Large intestine (tissue), 3 donors: ENCODE data around the gene LRP1. TPM values are rescaled to one million over a fixed set of nuclear protein-coding genes. Genes with fewer than 3 reads are reported as not detected.

Source experiments
- DNase-seq, 2 donors: peaks; one replicate each; pipeline versions ENCODE4 v3.0.0 to v3.0.0-alpha.2; 2013
- H3K27ac ChIP-seq: one replicate; pipeline ENCODE4 v1.5.1; 2013; ENCODE audit warnings: low read length
- H3K27me3 ChIP-seq: 2 replicates; pipeline ENCODE4 v1.6.1; 2013; ENCODE audit warnings: low read length; ENCODE audit not compliant: control insufficient read depth, insufficient read depth
- H3K36me3 ChIP-seq: 2 replicates; pipeline ENCODE4 v1.6.1; 2013; ENCODE audit warnings: low read length; ENCODE audit not compliant: control insufficient read depth, insufficient read depth
- H3K4me1 ChIP-seq: one replicate; pipeline ENCODE4 v1.6.1; 2013; ENCODE audit warnings: low read length; ENCODE audit not compliant: control insufficient read depth, insufficient read depth
- H3K4me3 ChIP-seq: one replicate; pipeline ENCODE4 v1.5.1; 2013; ENCODE audit warnings: low read length
- H3K9me3 ChIP-seq: one replicate; pipeline ENCODE4 v1.6.1; 2013; ENCODE audit warnings: mild to moderate bottlenecking, low read depth, low read length, moderate library complexity; ENCODE audit not compliant: control insufficient read depth
- WGBS: methylation state at CpG from one replicate; pipeline ENCODE4 v1.1.5; 2013; ENCODE audit warnings: low lambda C conversion rate; ENCODE audit not compliant: insufficient coverage; 5-methylcytosine and 5-hydroxymethylcytosine counted together
- polyA plus RNA-seq: library from polyadenylated mRNA; unstranded; fragments of 120-200 nt; gene quantifications from one replicate; pipeline ENCODE4 v1.2.1, GENCODE V29; 2013

The LRP1 gene
- polyA plus RNA-seq, 1 donor, result 100 TPM

DNA sequence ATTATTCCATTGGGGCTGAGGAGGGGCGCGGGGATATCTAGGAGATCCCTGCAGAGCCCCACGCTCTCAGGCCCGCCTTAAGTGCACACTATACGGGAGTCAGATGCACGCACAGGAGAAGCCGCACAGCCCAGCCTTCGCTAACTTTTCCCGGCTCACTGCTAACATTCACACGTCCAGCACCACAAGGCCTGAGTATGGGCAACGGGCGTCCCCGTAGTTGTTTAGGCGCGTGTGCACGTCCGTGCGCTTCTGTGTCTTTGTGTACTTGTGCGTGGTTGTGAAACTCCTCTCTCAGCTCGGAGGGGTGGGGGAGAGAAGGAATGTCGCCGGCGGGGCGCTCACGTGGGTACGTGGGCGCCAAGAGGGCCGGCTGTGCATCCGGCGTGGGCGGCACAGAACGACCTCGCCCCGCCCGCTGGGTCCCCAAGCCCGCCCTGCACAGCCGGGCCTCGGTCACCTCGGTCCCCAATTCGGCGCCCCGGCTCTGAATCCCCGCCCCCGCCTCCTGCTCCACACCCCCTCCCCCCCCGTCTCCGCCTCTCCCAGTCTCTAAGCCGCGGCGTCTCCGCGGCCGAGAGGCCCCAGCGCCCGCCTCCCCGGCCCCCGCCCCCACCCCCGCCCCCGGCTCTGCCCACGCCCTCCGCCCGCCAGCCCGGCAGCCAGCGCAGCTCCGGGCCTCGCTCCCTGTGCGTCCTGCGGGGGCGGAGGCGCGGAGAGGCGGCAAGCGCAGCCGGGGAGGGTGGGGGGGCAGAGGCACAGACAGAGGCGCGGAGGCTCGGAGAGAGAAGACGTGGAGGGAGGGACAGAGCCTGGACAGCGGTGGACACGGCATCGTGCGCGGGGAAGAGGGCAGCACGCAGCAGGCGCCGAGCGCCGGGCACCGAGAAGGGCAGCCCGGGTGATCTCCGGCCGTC lies 39.7 kb upstream of the LRP1 start, which contains the start of gene NAB2:
TSS of gene NAB2 (plus strand) at position 761 of the 917 bp plus-strand sequence. CDS start 158 bp downstream, outside the sequence.
- no peaks in the 10 kb centered on the region for H3K27me3 ChIP-seq
- H3K4me1 ChIP-seq, result peaks cover 23% of the 10 kb centered on the region
- no CpG with 5 or more reads among the region's 91 CpGs for WGBS
- no peaks in the 10 kb centered on the region for H3K9me3 ChIP-seq
- DNase-seq, result peak; percentile 96 to 97
- H3K36me3 ChIP-seq, result peaks cover 28% of the 10 kb centered on the region
- H3K4me3 ChIP-seq, result peak within 1 kb of the TSS; percentile 80
- H3K27ac ChIP-seq, result peak within 1 kb of the TSS; percentile 92

DNA sequence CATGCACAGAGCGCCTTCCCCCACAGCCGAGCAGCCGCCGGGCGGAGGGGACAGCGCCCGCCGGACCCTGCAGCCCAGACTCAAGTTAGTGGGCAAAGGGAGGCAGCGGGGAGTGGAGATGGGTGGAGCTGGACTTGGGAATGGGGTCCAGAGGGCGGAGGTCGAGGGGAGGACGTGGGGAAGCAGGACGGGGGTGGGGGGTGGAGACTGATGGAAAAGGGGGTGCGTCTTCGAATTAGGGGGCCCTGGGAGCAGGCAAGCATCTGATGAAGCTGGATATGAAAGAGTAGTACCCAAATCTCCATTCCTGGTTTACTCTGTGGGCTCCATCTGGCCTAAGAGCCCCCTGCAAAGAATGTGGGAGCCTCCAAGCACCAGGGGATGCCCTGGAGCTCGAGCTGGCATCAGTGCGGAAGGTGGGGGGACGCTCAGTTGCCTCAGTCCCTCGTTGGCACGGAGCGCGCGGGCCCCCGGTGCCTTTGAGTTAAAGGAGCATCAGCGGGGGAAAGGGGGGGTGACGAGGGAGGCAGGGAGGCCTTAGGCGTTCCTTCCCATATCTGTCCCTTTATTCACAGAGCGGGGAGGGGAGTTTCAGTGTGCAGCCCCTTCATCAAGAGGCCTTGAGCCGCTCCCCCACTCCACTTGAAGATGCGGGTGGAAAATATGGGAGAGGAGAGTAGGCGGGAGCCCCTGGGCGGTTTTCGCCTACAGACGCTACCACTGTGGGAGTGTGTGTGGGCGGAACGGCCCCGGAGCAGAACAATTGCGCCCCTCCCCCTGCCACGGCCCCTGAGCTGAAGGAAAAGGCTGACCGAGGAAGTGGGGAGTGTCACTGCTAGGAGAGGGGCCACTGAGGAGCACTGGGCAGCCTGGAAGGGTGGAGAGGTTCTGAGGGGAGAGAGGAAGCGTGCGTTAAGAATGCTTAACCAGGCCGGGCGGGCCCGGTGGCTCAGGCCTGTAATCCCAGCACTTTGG lies 38.7 kb upstream of the LRP1 start:
- Histone ChIP-seq H3K4me3 (peak overlapping the region; percentile 80), H3K9me3 (no peaks in the 10 kb centered on the region), H3K4me1 (peaks cover 24% of the 10 kb centered on the region), H3K27me3 (no peaks in the 10 kb centered on the region), H3K27ac (peak overlapping the region; percentile 86), H3K36me3 (peaks cover 34% of the 10 kb centered on the region)
- DNase-seq, result peak; percentile 61 to 79
- no CpG with 5 or more reads among the region's 45 CpGs for WGBS

DNA sequence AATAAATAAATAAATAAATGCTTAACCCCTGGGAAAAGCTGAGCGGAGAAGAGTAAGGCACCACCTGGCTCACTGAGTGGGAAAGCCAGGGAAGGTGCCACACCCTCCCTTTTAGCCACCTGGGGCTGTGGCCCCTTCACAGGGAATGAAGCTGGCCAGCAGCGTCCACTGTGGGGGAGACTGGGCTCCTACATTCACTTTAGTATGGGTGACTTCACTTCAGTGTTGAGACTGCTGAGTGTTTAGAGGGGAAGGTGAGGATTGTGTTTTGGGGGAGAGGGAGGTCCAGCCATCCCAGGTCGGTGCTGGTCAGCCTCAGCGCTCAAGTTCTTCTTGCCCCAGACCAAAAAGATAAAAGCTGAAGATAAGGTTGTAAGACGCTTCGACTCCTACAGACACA lies 37.8 kb upstream of the LRP1 start:
- 67% methylated on average over 1 of the region's 6 CpGs for WGBS
- no peaks in the 10 kb centered on the region for H3K27me3 ChIP-seq
- DNase-seq, result no peak
- H3K9me3 ChIP-seq, result no peaks in the 10 kb centered on the region
- H3K36me3 ChIP-seq, result peaks cover 44% of the 10 kb centered on the region
- peak overlapping the region; percentile 80 for H3K4me3 ChIP-seq
- no peak overlapping the region for H3K27ac ChIP-seq
- peaks cover 23% of the 10 kb centered on the region for H3K4me1 ChIP-seq

DNA sequence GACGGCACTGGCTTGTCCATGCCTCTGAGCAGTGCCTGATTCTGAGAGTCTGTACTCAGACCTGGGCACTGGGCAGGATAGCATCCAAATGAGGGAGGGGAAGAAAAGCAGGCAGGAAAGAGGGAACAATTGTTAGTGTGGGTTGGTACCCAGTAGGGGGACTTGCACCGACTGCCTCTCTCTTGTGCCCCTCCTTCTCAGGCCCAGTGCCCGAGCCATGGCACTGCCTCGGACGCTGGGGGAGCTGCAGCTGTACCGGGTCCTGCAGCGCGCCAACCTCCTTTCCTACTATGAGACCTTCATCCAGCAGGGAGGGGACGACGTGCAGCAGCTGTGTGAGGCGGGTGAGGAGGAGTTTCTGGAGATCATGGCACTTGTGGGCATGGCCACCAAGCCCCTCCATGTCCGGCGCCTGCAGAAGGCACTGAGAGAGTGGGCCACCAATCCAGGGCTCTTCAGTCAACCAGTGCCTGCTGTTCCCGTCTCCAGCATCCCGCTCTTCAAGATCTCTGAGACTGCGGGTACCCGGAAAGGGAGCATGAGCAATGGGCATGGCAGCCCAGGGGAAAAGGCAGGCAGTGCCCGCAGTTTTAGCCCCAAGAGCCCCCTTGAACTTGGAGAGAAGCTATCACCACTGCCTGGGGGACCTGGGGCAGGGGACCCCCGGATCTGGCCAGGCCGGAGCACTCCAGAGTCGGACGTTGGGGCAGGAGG lies 37.2 kb upstream of the LRP1 start:
- H3K4me3 ChIP-seq, result peak overlapping the region; percentile 80
- H3K9me3 ChIP-seq, result no peaks in the 10 kb centered on the region
- WGBS, result no CpG with 5 or more reads among the region's 22 CpGs
- no peak for DNase-seq
- peaks cover 49% of the 10 kb centered on the region for H3K36me3 ChIP-seq
- no peak overlapping the region for H3K27ac ChIP-seq
- H3K4me1 ChIP-seq, result peaks cover 22% of the 10 kb centered on the region
- no peaks in the 10 kb centered on the region for H3K27me3 ChIP-seq

DNA sequence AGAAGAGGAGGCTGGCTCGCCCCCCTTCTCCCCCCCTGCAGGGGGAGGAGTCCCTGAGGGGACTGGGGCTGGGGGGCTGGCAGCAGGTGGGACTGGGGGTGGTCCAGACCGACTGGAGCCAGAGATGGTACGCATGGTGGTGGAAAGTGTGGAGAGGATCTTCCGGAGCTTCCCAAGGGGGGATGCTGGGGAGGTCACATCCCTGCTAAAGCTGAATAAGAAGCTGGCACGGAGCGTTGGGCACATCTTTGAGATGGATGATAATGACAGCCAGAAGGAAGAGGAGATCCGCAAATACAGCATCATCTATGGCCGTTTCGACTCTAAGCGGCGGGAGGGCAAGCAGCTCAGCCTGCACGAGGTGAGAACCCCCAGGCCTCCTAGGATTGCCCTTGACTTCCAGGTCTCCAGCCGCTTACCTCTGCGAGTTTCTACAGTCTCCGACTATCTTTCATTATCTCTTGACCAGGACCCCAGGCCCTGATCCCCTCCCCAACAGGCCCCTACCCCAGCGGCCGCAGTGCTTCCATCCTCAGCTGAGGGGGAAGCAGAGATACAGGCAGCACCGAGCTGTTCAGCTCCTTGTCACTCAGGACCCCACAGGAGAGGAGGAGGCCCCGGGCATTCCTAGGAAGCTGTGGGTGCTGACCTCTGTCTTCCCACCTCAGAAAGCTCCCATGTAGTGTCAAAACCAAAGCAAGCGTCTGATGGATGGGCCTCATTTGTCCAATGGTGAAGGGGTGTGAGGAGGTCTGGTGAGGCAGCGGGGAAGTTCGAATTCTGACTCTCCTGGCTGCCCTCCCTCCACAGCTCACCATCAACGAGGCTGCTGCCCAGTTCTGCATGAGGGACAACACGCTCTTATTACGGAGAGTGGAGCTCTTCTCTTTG lies 36.4 kb upstream of the LRP1 start:
- H3K4me1 ChIP-seq, result peaks cover 22% of the 10 kb centered on the region
- H3K27ac ChIP-seq, result no peak overlapping the region

DNA sequence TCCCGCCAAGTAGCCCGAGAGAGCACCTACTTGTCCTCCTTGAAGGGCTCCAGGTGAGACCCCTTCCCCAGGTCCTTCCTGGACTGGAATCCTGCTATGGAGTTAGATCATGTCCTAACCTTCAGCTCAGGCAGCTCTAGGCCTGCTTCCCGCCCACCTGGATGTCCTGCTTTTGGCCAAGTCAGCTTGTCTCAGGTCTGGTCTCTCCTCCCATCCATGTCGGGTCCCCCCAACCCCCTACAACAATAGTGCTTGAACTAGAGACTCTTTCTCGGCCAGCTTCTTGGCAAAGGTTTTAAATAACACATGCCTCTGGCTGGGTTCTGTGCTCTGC lies 35.8 kb upstream of the LRP1 start:
- no peaks in the 10 kb centered on the region for H3K9me3 ChIP-seq
- WGBS, result 60% methylated on average over 1 of the region's 5 CpGs
- no peak overlapping the region for H3K4me3 ChIP-seq
- DNase-seq, result no peak
- H3K36me3 ChIP-seq, result peaks cover 62% of the 10 kb centered on the region
- H3K27me3 ChIP-seq, result no peaks in the 10 kb centered on the region
- peaks cover 22% of the 10 kb centered on the region for H3K4me1 ChIP-seq
- H3K27ac ChIP-seq, result no peak overlapping the region

More for the DNA sequence above, 36.4 kb upstream of the LRP1 start:
- no peaks in the 10 kb centered on the region for H3K27me3 ChIP-seq
- no peaks in the 10 kb centered on the region for H3K9me3 ChIP-seq
- WGBS, result 100% methylated on average over 2 of the region's 25 CpGs
- DNase-seq, result no peak
- peaks cover 57% of the 10 kb centered on the region for H3K36me3 ChIP-seq
- no peak overlapping the region for H3K4me3 ChIP-seq

DNA sequence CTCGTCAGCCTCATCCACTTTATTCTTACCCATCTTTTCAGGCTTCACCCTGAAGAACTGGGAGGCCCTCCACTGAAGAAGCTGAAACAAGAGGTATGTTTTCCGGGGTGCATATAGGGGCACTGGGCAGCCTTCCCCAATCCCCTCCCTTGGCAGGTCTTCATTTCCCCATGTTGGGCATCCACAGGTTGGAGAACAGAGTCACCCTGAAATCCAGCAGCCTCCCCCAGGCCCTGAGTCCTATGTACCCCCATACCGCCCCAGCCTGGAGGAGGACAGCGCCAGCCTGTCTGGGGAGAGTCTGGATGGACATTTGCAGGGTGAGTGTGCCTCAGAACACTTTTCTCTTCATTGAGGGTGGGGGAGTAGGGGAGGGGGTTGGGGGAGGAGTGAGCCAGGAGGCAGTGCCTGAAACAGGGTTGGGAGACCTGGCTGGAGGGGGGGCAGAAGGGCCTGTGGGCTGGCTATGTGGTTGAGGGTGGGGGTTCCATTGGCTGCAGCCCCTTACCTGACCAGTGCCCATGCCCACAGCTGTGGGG lies 35.3 kb upstream of the LRP1 start:
- no CpG with 5 or more reads among the region's 4 CpGs for WGBS
- DNase-seq, result no peak
- Histone ChIP-seq H3K9me3 (no peaks in the 10 kb centered on the region), H3K27me3 (no peaks in the 10 kb centered on the region), H3K27ac (no peak overlapping the region), H3K4me3 (no peak overlapping the region), H3K36me3 (peaks cover 65% of the 10 kb centered on the region), H3K4me1 (peaks cover 20% of the 10 kb centered on the region)

DNA sequence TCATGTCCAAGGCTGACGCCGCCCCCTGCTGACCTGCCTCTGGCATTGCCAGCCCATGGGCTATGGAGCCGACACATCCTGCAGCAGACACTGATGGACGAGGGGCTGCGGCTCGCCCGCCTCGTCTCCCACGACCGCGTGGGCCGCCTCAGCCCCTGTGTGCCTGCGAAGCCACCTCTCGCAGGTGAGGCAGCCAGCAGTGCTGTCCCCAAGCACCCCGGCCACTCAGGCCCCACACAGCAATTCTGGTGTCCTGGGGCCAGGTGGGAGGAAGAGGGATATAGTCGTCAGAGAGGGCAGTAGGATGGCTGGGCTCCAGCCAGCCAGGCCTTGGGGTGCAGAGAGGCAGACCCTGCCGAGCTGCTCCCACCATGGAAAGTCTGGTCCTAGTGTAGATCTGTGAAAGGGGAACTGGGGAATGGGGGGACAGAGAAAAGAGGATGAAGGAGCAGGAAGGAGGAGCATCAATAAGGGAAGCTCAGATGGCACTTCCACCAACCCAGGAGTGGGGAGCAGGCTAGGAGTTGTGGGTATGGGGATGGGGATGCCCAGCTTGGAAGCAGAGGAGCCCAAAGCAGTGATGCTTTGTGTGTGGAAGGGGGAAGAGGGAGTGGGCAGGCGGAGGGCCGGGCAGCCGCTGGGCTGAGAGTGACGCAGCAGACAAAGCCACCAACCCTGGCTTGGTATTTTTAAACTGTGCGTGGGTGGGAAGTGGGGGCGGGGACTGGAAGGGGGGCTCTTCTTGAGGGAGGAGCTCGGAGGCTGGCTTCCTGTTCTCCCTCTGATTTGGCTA lies 34.7 kb upstream of the LRP1 start:
- WGBS, result no CpG with 5 or more reads among the region's 24 CpGs
- H3K27me3 ChIP-seq, result no peaks in the 10 kb centered on the region
- no peaks in the 10 kb centered on the region for H3K9me3 ChIP-seq
- peaks cover 72% of the 10 kb centered on the region for H3K36me3 ChIP-seq
- no peak overlapping the region for H3K4me3 ChIP-seq
- H3K4me1 ChIP-seq, result peaks cover 15% of the 10 kb centered on the region
- DNase-seq, result peak; percentile 37 to 44
- peak overlapping the region; percentile 35 for H3K27ac ChIP-seq
